SJCRH30 (cell line): ENCODE data around the gene NISCH. TPM values are rescaled to one million over a fixed set of nuclear protein-coding genes. Genes with fewer than 3 reads are reported as not detected.

Source experiments
- total RNA-seq: library from RNA; depleted of rRNA; stranded (reverse); fragments of >200 nt; shearing (Covaris generic); gene quantifications from 2 replicates; pipeline ENCODE4 v1.2.3, GENCODE V29; 2014; rRNA removed

The NISCH gene
- total RNA-seq, 1 experiment from 2014 or later: 43.5 TPM

Other genes starting within 250 kb of the NISCH start
- not detected in 2 replicates for gene TLR9, start 230.0 kb upstream of the NISCH start, total RNA-seq
- gene TWF2, start 216.4 kb upstream of the NISCH start, total RNA-seq: 32.3 and 32.7 TPM in 2 replicates
- 6.1 and 7.6 TPM in 2 replicates for gene PPM1M, start 209.8 kb upstream of the NISCH start, total RNA-seq
- gene WDR82, start 177.0 kb upstream of the NISCH start, total RNA-seq: 93.9 and 97.1 TPM in 2 replicates
- 5.5 and 6.5 TPM in 2 replicates for gene GLYCTK, start 167.8 kb upstream of the NISCH start, total RNA-seq
- 0.14 and 0.33 TPM in 2 replicates for gene DNAH1, start 139.3 kb upstream of the NISCH start, total RNA-seq
- gene BAP1, start 45.6 kb upstream of the NISCH start, total RNA-seq: 65.9 and 71.2 TPM in 2 replicates
- 4.8 and 5.7 TPM in 2 replicates for gene PHF7, start 44.9 kb upstream of the NISCH start, total RNA-seq
- gene SEMA3G, start 10.5 kb upstream of the NISCH start, total RNA-seq: 0.03 and 0.10 TPM in 2 replicates
- gene TNNC1, start 1.6 kb upstream of the NISCH start, total RNA-seq: 8.5 and 10.5 TPM in 2 replicates
- not detected in 2 replicates for gene STAB1, start 39.7 kb downstream of the NISCH start, total RNA-seq
- gene NT5DC2, start 78.3 kb downstream of the NISCH start, total RNA-seq: 140 and 152 TPM in 2 replicates
- 12.7 and 13.2 TPM in 2 replicates for gene UQCC5, start 81.0 kb downstream of the NISCH start, total RNA-seq
- gene PBRM1, start 230.3 kb downstream of the NISCH start, total RNA-seq: 60.0 and 64.2 TPM in 2 replicates
- 141 and 171 TPM in 2 replicates for gene GNL3, start 230.4 kb downstream of the NISCH start, total RNA-seq